Type B pancreatic cell (in vitro differentiated cells): ENCODE results near the gene SYCP2L. TPM values are rescaled to one million over a fixed set of nuclear protein-coding genes. Genes with fewer than 3 reads are reported as not detected.
"Not testable (repeated sequence)": the region's sequence is repeated elsewhere in the genome, so short reads cannot be mapped to it uniquely, and the experiment has no call there.

Experiments used
- DNase-seq: peaks from one replicate; pipeline ENCODE4 v3.0.0; 2021; ENCODE audit warnings: mixed read lengths; ENCODE audit not compliant: unreplicated experiment; ENCODE audit errors: extremely low spot score
- H3K27ac Mint-ChIP-seq: 2 replicates; pipeline ENCODE4 v1.8.0; 2021; ENCODE audit warnings: mild to moderate bottlenecking, mixed read lengths
- H3K27me3 Mint-ChIP-seq: 2 replicates; pipeline ENCODE4 v1.8.0; 2021; ENCODE audit warnings: mixed read lengths
- H3K36me3 Mint-ChIP-seq: 2 replicates; pipeline ENCODE4 v1.8.0; 2021; ENCODE audit warnings: mixed read lengths
- H3K4me1 Mint-ChIP-seq: one replicate; pipeline ENCODE4 v1.8.0; 2021; ENCODE audit warnings: mixed read lengths; ENCODE audit not compliant: unreplicated experiment
- H3K4me3 Mint-ChIP-seq: 2 replicates; pipeline ENCODE4 v1.8.0; 2021; ENCODE audit warnings: mild to moderate bottlenecking, mixed read lengths
- H3K9me3 Mint-ChIP-seq: 2 replicates; pipeline ENCODE4 v1.8.0; 2021; ENCODE audit warnings: mixed read lengths
- CTCF ChIP-seq: fragments of 200-600 bp; sonication (generic); conservative IDR thresholded peaks from 2 replicates; pipeline ENCODE4 v1.5.0; 2021; ENCODE audit warnings: antibody characterized with exemption, mild to moderate bottlenecking
- total RNA-seq: library from RNA; stranded (reverse); gene quantifications from 2 replicates; pipeline ENCODE4 v1.2.1, GENCODE V29; 2021; ENCODE audit warnings: low replicate concordance

Gene SYCP2L
- total RNA-seq, 1 donor from 2014 or later: 6.9 TPM

GRCh38 chr6:10976571-10976970 lies 89.7 kb downstream of the SYCP2L start:
- Mint-ChIP-seq H3K4me1 (no peaks in the 10 kb centered on the region), H3K27me3 (no peaks in the 10 kb centered on the region), H3K27ac (no peak overlapping the region), H3K9me3 (no peaks in the 10 kb centered on the region), H3K4me3 (no peak overlapping the region), H3K36me3 (peaks cover 6% of the 10 kb centered on the region)
- TF ChIP-seq CTCF: no peak
- no peak for DNase-seq

GRCh38 chr6:10977231-10977968 lies 90.5 kb downstream of the SYCP2L start:
- Mint-ChIP-seq H3K27ac (no peak overlapping the region), H3K27me3 (no peaks in the 10 kb centered on the region), H3K4me1 (no peaks in the 10 kb centered on the region), H3K4me3 (no peak overlapping the region), H3K36me3 (peaks cover 6% of the 10 kb centered on the region), H3K9me3 (no peaks in the 10 kb centered on the region)
- no peak for DNase-seq
- TF ChIP-seq CTCF: no peak

- DNase-seq: no peak
- Mint-ChIP-seq H3K9me3 (no peaks in the 10 kb centered on the region), H3K4me1 (no peaks in the 10 kb centered on the region), H3K4me3 (no peak overlapping the region), H3K27me3 (no peaks in the 10 kb centered on the region), H3K36me3 (peaks cover 6% of the 10 kb centered on the region), H3K27ac (no peak overlapping the region)
- TF ChIP-seq CTCF: no peak
Measured at GRCh38 chr6:10979603-10980002, 92.8 kb downstream of the SYCP2L start.

- H3K27ac Mint-ChIP-seq: no peak overlapping the region
- H3K36me3 Mint-ChIP-seq: peaks cover 6% of the 10 kb centered on the region
- no peaks in the 10 kb centered on the region for H3K4me1 Mint-ChIP-seq
- no peak overlapping the region for H3K4me3 Mint-ChIP-seq
- TF ChIP-seq CTCF: no peak
- H3K9me3 Mint-ChIP-seq: no peaks in the 10 kb centered on the region
- H3K27me3 Mint-ChIP-seq: no peaks in the 10 kb centered on the region
- no peak for DNase-seq
Measured at GRCh38 chr6:10981409-10981808, 94.6 kb downstream of the SYCP2L start.

GRCh38 chr6:10984959-10985358 lies 98.1 kb downstream of the SYCP2L start:
- not testable (repeated sequence) for H3K36me3 Mint-ChIP-seq, H3K4me1 Mint-ChIP-seq, H3K9me3 Mint-ChIP-seq, H3K4me3 Mint-ChIP-seq, H3K27me3 Mint-ChIP-seq, DNase-seq, H3K27ac Mint-ChIP-seq

- no peak for DNase-seq
- no peak overlapping the region for H3K4me3 Mint-ChIP-seq
- H3K27ac Mint-ChIP-seq: no peak overlapping the region
- TF ChIP-seq CTCF: no peak
- no peaks in the 10 kb centered on the region for H3K9me3 Mint-ChIP-seq
- no peaks in the 10 kb centered on the region for H3K27me3 Mint-ChIP-seq
- H3K36me3 Mint-ChIP-seq: no peaks in the 10 kb centered on the region
- peaks cover 7% of the 10 kb centered on the region for H3K4me1 Mint-ChIP-seq
Measured at GRCh38 chr6:10989587-10989986, 102.7 kb downstream of the SYCP2L start.
